AG10803 (cell line): Measurements from ENCODE around the gene SCGB3A2.

Experiments used
- DNase-seq: peaks from one replicate; pipeline ENCODE4 v3.0.0; 2010; ENCODE audit warnings: low read depth
- H3K4me3 ChIP-seq: 2 replicates; pipeline ENCODE4 v1.5.1; 2011; ENCODE audit warnings: mild to moderate bottlenecking, low read length, control low read depth
- TF ChIP-seq, protein P1 (sequence below): conservative IDR thresholded peaks from 2 replicates; pipeline ENCODE4 v1.5.1; 2011; ENCODE audit warnings: mild to moderate bottlenecking, low read length, control low read depth, inconsistent platforms

Gene SCGB3A2

GRCh38 chr5:147854894-147855773 lies 23.4 kb upstream of the SCGB3A2 start:
- no peak for DNase-seq
- TF ChIP-seq, protein P1, sequence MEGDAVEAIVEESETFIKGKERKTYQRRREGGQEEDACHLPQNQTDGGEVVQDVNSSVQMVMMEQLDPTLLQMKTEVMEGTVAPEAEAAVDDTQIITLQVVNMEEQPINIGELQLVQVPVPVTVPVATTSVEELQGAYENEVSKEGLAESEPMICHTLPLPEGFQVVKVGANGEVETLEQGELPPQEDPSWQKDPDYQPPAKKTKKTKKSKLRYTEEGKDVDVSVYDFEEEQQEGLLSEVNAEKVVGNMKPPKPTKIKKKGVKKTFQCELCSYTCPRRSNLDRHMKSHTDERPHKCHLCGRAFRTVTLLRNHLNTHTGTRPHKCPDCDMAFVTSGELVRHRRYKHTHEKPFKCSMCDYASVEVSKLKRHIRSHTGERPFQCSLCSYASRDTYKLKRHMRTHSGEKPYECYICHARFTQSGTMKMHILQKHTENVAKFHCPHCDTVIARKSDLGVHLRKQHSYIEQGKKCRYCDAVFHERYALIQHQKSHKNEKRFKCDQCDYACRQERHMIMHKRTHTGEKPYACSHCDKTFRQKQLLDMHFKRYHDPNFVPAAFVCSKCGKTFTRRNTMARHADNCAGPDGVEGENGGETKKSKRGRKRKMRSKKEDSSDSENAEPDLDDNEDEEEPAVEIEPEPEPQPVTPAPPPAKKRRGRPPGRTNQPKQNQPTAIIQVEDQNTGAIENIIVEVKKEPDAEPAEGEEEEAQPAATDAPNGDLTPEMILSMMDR, result no peak
- H3K4me3 ChIP-seq, result no peak overlapping the region

DNA sequence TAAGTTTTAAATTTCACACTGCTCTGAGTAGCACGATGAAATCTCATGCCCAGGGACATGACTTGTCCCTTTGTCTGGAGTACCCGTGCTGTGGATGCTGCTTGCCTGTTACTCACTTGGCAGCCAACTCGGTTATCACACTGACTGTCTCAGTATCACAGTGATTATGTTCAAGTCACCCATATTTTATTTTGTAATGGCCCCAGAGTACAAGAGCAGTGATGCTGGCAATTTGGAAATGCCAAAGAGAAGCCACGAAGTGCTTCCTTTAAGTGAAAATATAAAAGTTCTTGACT lies 22.8 kb upstream of the SCGB3A2 start:
- H3K4me3 ChIP-seq, result no peak overlapping the region
- DNase-seq, result no peak
- TF ChIP-seq, protein P1, result no peak

DNA sequence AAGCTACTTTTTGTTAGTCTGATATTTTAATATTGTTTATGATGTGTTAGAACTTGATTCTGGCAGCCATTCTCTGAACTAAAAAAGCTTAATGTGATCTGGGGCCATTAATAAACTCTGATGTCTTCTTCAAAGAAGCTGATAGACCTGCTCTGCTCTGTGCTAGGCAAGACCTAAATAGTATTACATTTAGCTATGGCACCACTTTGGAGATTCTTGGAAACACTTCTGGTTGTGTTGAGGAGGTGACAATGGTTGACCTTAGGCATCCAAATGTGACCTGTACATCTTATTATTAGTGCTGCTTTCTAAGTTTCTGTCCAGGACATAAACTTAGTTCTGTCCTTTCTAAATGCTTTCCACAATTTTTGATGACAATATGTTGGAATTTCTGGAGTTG lies 21.7 kb upstream of the SCGB3A2 start:
- TF ChIP-seq, protein P1, result no peak
- DNase-seq, result no peak
- no peak overlapping the region for H3K4me3 ChIP-seq

- TF ChIP-seq, protein P1, result peak; percentile 89
- DNase-seq, result peak; percentile 56
- no peak overlapping the region for H3K4me3 ChIP-seq
Observed at GRCh38 chr5:147857302-147858129, 21.0 kb upstream of the SCGB3A2 start.

DNA sequence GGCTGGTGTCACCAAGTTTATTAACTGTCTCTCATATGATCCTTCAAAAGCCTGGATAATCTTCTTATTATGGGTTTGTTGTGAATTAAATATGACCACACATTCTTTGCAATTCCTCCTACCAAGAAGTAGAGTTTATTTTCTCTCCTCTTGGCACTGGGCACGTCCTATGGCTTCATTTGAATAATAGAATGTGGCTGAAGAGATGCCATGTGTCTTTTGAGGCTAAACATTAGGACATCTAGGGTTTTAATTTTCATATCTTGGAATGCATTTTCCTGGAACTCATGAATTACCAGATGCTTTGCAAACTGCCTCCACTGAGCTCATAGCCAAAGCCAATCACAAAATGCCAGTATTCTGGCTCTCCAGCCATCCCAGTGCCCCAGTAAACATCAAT lies 19.9 kb upstream of the SCGB3A2 start:
- TF ChIP-seq, protein P1, result no peak
- no peak for DNase-seq
- H3K4me3 ChIP-seq, result no peak overlapping the region

DNA sequence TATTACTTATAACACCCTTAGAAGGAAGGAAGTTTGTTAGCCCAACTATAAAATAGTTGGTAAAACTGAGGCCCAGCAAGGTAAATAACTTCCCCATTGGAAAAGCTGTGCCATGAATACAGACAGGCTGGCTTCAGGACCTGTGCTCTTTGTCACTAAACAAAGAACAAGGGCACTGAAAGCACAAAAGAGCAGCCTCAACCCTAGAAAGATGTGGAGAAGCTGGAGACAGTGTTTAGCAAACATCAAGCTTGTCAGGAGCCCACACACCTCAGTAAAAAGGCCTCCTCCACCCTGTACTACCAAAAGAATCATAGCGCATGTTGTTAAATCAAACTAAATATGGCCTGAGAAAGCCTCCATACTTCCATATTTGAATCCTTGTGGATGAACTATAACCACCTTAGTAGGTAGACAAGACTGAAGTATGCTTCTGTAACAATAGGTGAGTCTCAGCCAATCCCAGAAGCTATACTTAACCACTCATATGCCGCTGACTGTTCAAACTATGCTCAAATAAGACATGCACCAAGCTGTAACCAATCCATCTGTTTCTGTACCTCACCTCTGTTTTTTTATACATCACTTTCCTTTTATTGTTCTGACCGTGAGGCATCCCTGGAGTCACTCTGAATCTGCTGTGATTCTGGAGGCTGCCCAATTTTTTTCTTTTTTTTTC lies 18.4 kb upstream of the SCGB3A2 start:
- DNase-seq, result no peak
- no peak overlapping the region for H3K4me3 ChIP-seq
- TF ChIP-seq, protein P1, result no peak
